Astrocyte of the hippocampus (primary cell): ENCODE results near the gene USP15.

Source experiments
- DNase-seq: peaks from one replicate; pipeline ENCODE4 v3.0.0; 2011; ENCODE audit warnings: low read depth, low spot score

The USP15 gene

GRCh38 chr12:62282057-62282774 lies 22.0 kb downstream of the USP15 start:
- no peak for DNase-seq

- no peak for DNase-seq
Observed at GRCh38 chr12:62284749-62285148, 24.5 kb downstream of the USP15 start.

GRCh38 chr12:62285284-62285683 lies 25.1 kb downstream of the USP15 start:
- DNase-seq = no peak

GRCh38 chr12:62288328-62288727 lies 28.1 kb downstream of the USP15 start:
- DNase-seq = no peak

- no peak for DNase-seq
Observed at GRCh38 chr12:62290846-62291245, 30.6 kb downstream of the USP15 start.

- peak; percentile 55 for DNase-seq
Observed at GRCh38 chr12:62291864-62292760, 31.9 kb downstream of the USP15 start.

GRCh38 chr12:62292761-62293344 lies 32.6 kb downstream of the USP15 start:
- peak; percentile 10 for DNase-seq

GRCh38 chr12:62294378-62294777 lies 34.2 kb downstream of the USP15 start:
- DNase-seq = no peak

- DNase-seq = no peak
Observed at GRCh38 chr12:62296001-62296400, 35.8 kb downstream of the USP15 start.

- no peak for DNase-seq
Observed at GRCh38 chr12:62297321-62297720, 37.1 kb downstream of the USP15 start.

GRCh38 chr12:62299617-62300016 lies 39.4 kb downstream of the USP15 start:
- DNase-seq = no peak

- DNase-seq = no peak
Observed at GRCh38 chr12:62301080-62301798, 41.0 kb downstream of the USP15 start.

- no peak for DNase-seq
Observed at GRCh38 chr12:62301799-62302133, 41.6 kb downstream of the USP15 start.

GRCh38 chr12:62304560-62304959 lies 44.4 kb downstream of the USP15 start:
- DNase-seq = no peak

GRCh38 chr12:62305778-62306177 lies 45.6 kb downstream of the USP15 start:
- DNase-seq = no peak

- DNase-seq = no peak
Observed at GRCh38 chr12:62306569-62307530, 46.6 kb downstream of the USP15 start.

GRCh38 chr12:62308201-62308600 lies 48.0 kb downstream of the USP15 start:
- DNase-seq = no peak

- DNase-seq = no peak
Observed at GRCh38 chr12:62313727-62314380, 53.6 kb downstream of the USP15 start.

GRCh38 chr12:62317017-62317416 lies 56.8 kb downstream of the USP15 start:
- no peak for DNase-seq

GRCh38 chr12:62319058-62319457 lies 58.9 kb downstream of the USP15 start:
- DNase-seq = no peak
